Tibial nerve (tissue), 4 donors: ENCODE data around the gene OVOL1. TPM values are rescaled to one million over a fixed set of nuclear protein-coding genes. Genes with fewer than 3 reads are reported as not detected.

Experiments used
- DNase-seq, 2 donors: peaks; one replicate each; pipeline ENCODE4 v3.0.0-alpha.2; 2019; ENCODE audit warnings: low spot score in 2 of 2
- H3K27ac ChIP-seq, 4 donors: fragments of 200-600 bp; sonication (generic) in 3 of 4; one replicate each; pipeline ENCODE4 v1.5.1; 2017 to 2019; ENCODE audit warnings: mild to moderate bottlenecking in 1 of 4
- H3K27me3 ChIP-seq, 2 donors: fragments of 200-600 bp; sonication (generic) in 1 of 2; one replicate each; pipeline versions ENCODE4 v1.5.1 to v1.6.0; 2017 to 2019
- H3K36me3 ChIP-seq, 3 donors: fragments of 200-600 bp; sonication (generic); one replicate each; pipeline ENCODE4 v1.5.1; 2018 to 2019
- H3K4me1 ChIP-seq, 4 donors: fragments of 200-600 bp; sonication (generic) in 3 of 4; one replicate each; pipeline ENCODE4 v1.5.1; 2017 to 2019
- H3K4me3 ChIP-seq, 4 donors: fragments of 200-600 bp; sonication (generic) in 3 of 4; one replicate each; pipeline ENCODE4 v1.5.1; 2017 to 2019; ENCODE audit warnings: mild to moderate bottlenecking in 1 of 4, moderate library complexity in 1 of 4
- H3K9me3 ChIP-seq, 4 donors: fragments of 200-600 bp; sonication (generic) in 3 of 4; one replicate each; pipeline ENCODE4 v1.5.1; 2017 to 2019
- EP300 ChIP-seq, 2 donors: sonication (generic); formaldehyde crosslinking; IDR thresholded peaks; one replicate each; pipeline ENCODE4 v1.6.1; 2017; ENCODE audit warnings: antibody characterized with exemption in 2 of 2, mild to moderate bottlenecking in 1 of 2
- POLR2A ChIP-seq, 2 donors: fragments of 450-650 bp; IDR thresholded peaks; one replicate each; pipeline ENCODE4 v1.6.1; 2017; ENCODE audit warnings: antibody characterized with exemption in 2 of 2, mild to moderate bottlenecking in 2 of 2, moderate library complexity in 2 of 2
- WGBS, 2 donors: methylation state at CpG; one replicate each; pipeline ENCODE4 v1.1.5; 2018; 5-methylcytosine and 5-hydroxymethylcytosine counted together
- total RNA-seq, 4 donors: library from RNA; depleted of rRNA; stranded (reverse); fragments of >200 nt; gene quantifications; one replicate each; pipeline ENCODE4 v1.1.0, GENCODE V29; 2016
- TF ChIP-seq, protein P1 (sequence below), 5 experiments: fragments of 200-600 bp in 3 of 5; fragments of 450-650 bp in 2 of 5; sonication (generic) in 3 of 5; IDR thresholded peaks; one replicate each; pipeline ENCODE4 v1.5.1; 2016 to 2019; ENCODE audit warnings: antibody characterized with exemption in 5 of 5, mild to moderate bottlenecking in 3 of 5, moderate library complexity in 2 of 5

The OVOL1 gene
- total RNA-seq, 4 donors from 2014 or later, result not detected

DNA sequence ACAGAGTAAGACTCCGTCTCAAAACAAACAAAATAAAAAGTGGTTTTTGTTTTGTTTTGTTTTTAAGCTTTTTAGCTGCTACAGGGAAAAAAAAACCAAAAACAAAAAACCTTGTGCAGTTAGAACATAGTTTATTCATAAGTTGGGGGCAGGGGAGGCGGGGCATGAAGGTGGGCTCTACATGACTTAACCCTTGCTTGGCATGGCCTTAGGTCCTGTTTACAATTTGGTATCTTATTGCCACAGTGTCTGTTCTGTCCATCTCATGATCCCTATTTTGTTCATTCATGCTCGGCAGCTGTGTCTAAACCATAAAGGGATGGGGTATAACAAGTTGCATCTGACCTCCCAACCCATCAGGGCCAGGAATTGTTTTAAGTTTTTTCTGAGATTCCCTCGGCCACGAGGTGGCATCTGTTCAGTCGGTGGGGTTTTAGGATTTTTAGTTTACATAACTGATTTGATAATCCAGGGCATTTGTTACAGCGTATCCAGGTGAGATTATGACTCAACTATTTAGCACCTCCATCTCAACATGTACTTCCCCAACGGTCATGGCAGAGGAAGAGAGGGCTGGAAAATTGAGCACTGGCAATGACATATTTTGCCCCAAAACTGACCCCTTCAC is 13.0 kb upstream of the OVOL1 start:
- no peaks in the 10 kb centered on the region for H3K9me3 ChIP-seq
- 49 to 51% methylated on average over 8 of the region's 8 CpGs for WGBS, 2 donors
- H3K4me3 ChIP-seq, result no peak overlapping the region
- H3K27me3 ChIP-seq, result no peaks in the 10 kb centered on the region
- no peak overlapping the region for H3K27ac ChIP-seq
- DNase-seq, result no peak
- peaks cover 0 to 26% (median 0%) of the 10 kb centered on the region in 4 donors for H3K4me1 ChIP-seq
- TF ChIP-seq, protein P1, sequence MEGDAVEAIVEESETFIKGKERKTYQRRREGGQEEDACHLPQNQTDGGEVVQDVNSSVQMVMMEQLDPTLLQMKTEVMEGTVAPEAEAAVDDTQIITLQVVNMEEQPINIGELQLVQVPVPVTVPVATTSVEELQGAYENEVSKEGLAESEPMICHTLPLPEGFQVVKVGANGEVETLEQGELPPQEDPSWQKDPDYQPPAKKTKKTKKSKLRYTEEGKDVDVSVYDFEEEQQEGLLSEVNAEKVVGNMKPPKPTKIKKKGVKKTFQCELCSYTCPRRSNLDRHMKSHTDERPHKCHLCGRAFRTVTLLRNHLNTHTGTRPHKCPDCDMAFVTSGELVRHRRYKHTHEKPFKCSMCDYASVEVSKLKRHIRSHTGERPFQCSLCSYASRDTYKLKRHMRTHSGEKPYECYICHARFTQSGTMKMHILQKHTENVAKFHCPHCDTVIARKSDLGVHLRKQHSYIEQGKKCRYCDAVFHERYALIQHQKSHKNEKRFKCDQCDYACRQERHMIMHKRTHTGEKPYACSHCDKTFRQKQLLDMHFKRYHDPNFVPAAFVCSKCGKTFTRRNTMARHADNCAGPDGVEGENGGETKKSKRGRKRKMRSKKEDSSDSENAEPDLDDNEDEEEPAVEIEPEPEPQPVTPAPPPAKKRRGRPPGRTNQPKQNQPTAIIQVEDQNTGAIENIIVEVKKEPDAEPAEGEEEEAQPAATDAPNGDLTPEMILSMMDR (IDR thresholded peaks at IDR 0.05), result no peak
- TF ChIP-seq EP300 (IDR thresholded peaks at IDR 0.05) (no peak), POLR2A (IDR thresholded peaks at IDR 0.05) (no peak)
- H3K36me3 ChIP-seq, result peaks cover 0 to 23% (median 0%) of the 10 kb centered on the region in 3 donors

DNA sequence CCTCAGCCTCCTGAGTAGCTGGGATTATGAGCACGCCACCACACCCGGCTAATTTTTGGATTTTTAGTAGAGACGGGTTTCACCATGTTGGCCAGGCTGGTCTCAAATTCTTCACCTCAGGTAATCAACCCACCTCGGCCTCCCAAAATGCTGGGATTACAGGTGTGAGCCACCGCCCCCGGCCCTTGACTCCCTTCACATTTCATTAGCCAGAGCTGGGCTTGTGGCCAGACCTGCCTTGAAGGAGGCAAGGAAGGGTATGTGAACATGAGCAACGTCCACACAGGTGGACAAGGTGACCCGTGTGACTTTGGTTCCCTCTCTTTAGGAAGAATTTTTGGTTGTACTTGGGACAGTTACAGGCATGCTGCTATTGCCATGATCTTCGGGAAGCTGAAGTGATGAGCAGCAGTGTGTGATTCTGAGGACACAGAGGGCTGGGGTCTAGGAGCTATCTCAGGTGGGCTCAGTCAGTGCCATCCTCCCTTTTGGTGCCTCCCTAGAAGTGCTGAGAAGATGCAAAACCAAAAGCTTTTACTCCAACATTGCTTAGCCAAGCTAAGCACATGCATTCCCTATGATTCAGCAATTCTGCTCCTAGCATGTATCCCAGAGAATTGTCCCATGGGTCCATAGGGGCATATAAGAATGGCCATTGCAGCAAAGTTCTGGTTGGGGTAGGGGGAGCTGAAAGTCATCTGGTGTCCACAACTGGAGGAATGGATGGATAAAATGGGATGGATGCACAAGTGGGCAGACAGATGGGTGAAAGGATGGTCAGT is 12.1 kb upstream of the OVOL1 start:
- no peaks in the 10 kb centered on the region for H3K9me3 ChIP-seq
- peaks cover 0 to 30% (median 0%) of the 10 kb centered on the region in 3 donors for H3K36me3 ChIP-seq
- H3K27me3 ChIP-seq, result no peaks in the 10 kb centered on the region
- H3K4me1 ChIP-seq, result peaks cover 0 to 30% (median 6%) of the 10 kb centered on the region in 4 donors
- no peak overlapping the region for H3K27ac ChIP-seq
- H3K4me3 ChIP-seq, result no peak overlapping the region
- WGBS, 2 donors, result 88 to 91% methylated on average over 9 of the region's 9 CpGs
- TF ChIP-seq POLR2A (IDR thresholded peaks at IDR 0.05) (no peak), EP300 (IDR thresholded peaks at IDR 0.05) (no peak)
- TF ChIP-seq, protein P1 (IDR thresholded peaks at IDR 0.05), result no peak
- no peak for DNase-seq

DNA sequence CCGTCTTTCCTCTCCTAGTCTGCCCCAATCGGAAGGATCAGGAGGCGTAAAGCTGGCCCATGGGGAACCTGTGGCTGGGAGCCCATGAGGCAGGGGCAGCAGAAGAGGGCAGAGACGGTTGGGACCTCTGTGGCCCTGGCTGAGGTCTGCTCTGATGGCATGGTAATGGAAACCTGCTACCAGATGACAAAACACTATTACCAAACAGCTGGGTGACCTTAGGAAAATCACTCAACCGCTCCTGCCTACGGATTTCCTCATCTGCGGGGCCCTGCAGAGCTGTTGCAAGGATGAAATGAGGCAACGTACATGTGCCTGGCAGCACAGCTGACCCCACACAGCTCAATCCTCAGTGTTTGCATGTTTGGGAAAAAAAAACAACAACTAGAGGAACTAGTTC is 10.7 kb upstream of the OVOL1 start:
- Histone ChIP-seq H3K27ac (peak overlapping the region in 1 of 4 donors; percentile 39), H3K4me3 (no peak overlapping the region), H3K9me3 (no peaks in the 10 kb centered on the region), H3K27me3 (no peaks in the 10 kb centered on the region), H3K4me1 (peaks cover 0 to 30% (median 8%) of the 10 kb centered on the region in 4 donors), H3K36me3 (peaks cover 0 to 30% (median 0%) of the 10 kb centered on the region in 3 donors)
- DNase-seq, result peak in 1 of 2 donors; percentile 5
- 66 to 86% methylated on average over 8 of the region's 8 CpGs for WGBS, 2 donors
- no peak for TF ChIP-seq POLR2A (IDR thresholded peaks at IDR 0.05)
- peak in 1 of 2 donors; percentile 45 for TF ChIP-seq EP300 (IDR thresholded peaks at IDR 0.05)

DNA sequence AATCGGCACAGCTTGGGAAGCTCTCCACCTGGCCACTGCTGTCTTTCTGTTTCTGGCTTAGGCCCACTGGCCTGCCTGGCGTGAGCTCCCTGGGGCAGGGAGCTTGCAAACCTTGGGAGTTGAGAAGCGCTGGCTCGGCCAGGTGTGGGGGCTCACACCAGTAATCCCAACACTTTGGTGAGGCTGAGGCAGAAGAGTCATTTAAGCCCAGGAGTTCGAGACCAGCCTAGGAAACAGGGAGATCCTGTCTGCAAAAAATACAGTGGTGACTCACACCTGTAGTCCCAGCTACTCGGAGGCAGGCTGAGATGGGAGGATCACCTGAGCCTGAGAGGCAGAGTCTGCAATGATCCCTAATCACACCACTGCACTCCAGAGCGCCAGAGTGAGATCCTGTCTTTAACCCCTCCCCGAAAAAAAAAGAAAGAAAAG is 10.1 kb upstream of the OVOL1 start:
- TF ChIP-seq POLR2A (IDR thresholded peaks at IDR 0.05), result no peak
- TF ChIP-seq, protein P1 (IDR thresholded peaks at IDR 0.05), result no peak
- no peak for TF ChIP-seq EP300 (IDR thresholded peaks at IDR 0.05)
- Histone ChIP-seq H3K27ac (peak overlapping the region in 1 of 4 donors; percentile 18), H3K4me1 (peaks cover 0 to 35% (median 12%) of the 10 kb centered on the region in 4 donors), H3K9me3 (no peaks in the 10 kb centered on the region), H3K4me3 (no peak overlapping the region), H3K27me3 (no peaks in the 10 kb centered on the region), H3K36me3 (peaks cover 0 to 30% (median 0%) of the 10 kb centered on the region in 3 donors)
- DNase-seq, result no peak
- 88% methylated on average over 7 to 8 of the region's 8 CpGs for WGBS, 2 donors

DNA sequence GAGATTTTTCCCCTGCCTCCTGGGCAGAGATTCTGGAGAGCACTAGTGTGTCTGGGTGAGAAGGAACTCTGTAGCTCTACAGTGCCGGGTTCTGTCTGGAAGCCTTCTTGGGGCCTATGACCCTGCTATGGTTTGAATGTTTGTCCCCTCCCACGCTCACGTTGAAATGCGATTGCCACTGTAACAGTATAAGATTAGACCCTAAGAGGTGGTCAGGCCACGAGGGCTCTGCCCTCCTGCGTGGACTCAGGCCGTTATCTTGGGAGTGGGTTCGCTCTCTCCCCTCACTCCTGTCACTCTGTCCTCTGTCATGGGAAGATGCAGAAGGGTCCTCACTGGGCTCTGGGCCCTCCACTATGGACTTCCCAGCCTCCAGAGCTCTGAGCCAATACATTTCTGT is 9.6 kb upstream of the OVOL1 start:
- Histone ChIP-seq H3K4me3 (no peak overlapping the region), H3K27me3 (no peaks in the 10 kb centered on the region), H3K9me3 (no peaks in the 10 kb centered on the region), H3K4me1 (peaks cover 0 to 37% (median 12%) of the 10 kb centered on the region in 4 donors), H3K36me3 (peaks cover 0 to 30% (median 0%) of the 10 kb centered on the region in 3 donors), H3K27ac (no peak overlapping the region)
- DNase-seq, result no peak
- 70 to 73% methylated on average over 8 of the region's 8 CpGs for WGBS, 2 donors
- TF ChIP-seq EP300 (IDR thresholded peaks at IDR 0.05) (no peak), POLR2A (IDR thresholded peaks at IDR 0.05) (no peak)
- TF ChIP-seq, protein P1 (IDR thresholded peaks at IDR 0.05), result no peak
